Vagina (tissue), 2 donors: ENCODE measurements around the gene TMED4. TPM values are rescaled to one million over a fixed set of nuclear protein-coding genes. Genes with fewer than 3 reads are reported as not detected.

Experiments
- DNase-seq, 2 donors: peaks; one replicate each; pipeline ENCODE4 v3.0.0-alpha.2; 2017; ENCODE audit errors: extremely low spot score in 2 of 2
- H3K27ac ChIP-seq: fragments of 200-600 bp; sonication (generic); one replicate; pipeline ENCODE4 v1.5.1; 2019
- H3K27me3 ChIP-seq: fragments of 200-600 bp; sonication (generic); one replicate; pipeline ENCODE4 v1.5.1; 2019
- H3K36me3 ChIP-seq, 2 donors: fragments of 200-600 bp; sonication (generic); one replicate each; pipeline ENCODE4 v1.5.1; 2017 to 2019
- H3K4me1 ChIP-seq: fragments of 200-600 bp; sonication (generic); one replicate; pipeline ENCODE4 v1.5.1; 2019
- H3K4me3 ChIP-seq, 2 donors: fragments of 200-600 bp; sonication (generic); 1 replicate in 1 of 2; 2 replicates in 1 of 2; pipeline ENCODE4 v1.5.1; 2016 to 2019
- H3K9me3 ChIP-seq: fragments of 200-600 bp; sonication (generic); one replicate; pipeline ENCODE4 v1.5.1; 2019
- POLR2A ChIP-seq, 2 donors: fragments of 450-650 bp; IDR thresholded peaks; one replicate each; pipeline ENCODE4 v1.6.1; 2017; ENCODE audit warnings: antibody characterized with exemption in 2 of 2, mild to moderate bottlenecking in 2 of 2, moderate library complexity in 2 of 2
- POLR2AphosphoS5 ChIP-seq, 2 donors: sonication (generic); formaldehyde crosslinking; IDR thresholded peaks; one replicate each; pipeline ENCODE4 v1.9.0; 2017; ENCODE audit warnings: antibody characterized with exemption in 2 of 2, mild to moderate bottlenecking in 2 of 2, low read depth in 1 of 2; ENCODE audit not compliant: insufficient read depth in 1 of 2
- intact Hi-C: fragments of 100-400 bp; cut with DNase I; formaldehyde crosslinking; loops from one replicate; pipeline ENCODE4 v1.15.1; 2023
- total RNA-seq: library from RNA; depleted of rRNA; stranded (reverse); fragments of >200 nt; gene quantifications from one replicate; pipeline ENCODE4 v1.2.3, GENCODE V29; 2016
- TF ChIP-seq, protein P1 (sequence below), 3 experiments: fragments of 450-650 bp in 2 of 3; fragments of 200-600 bp in 1 of 3; sonication (generic) in 1 of 3; IDR thresholded peaks; one replicate each; pipeline ENCODE4 v1.5.1; 2017 to 2019; ENCODE audit warnings: antibody characterized with exemption in 3 of 3, mild to moderate bottlenecking in 2 of 3, moderate library complexity in 2 of 3

TMED4 gene
- total RNA-seq, 1 donor from 2014 or later = 102 TPM

GRCh38 chr7:44568771-44569560 is 13.1 kb downstream of the TMED4 start:
- intact Hi-C loops = no loop called here
- DNase-seq = peak in 1 of 2 donors; percentile 49
- Histone ChIP-seq H3K27me3 (no peaks in the 10 kb centered on the region), H3K9me3 (no peaks in the 10 kb centered on the region), H3K4me1 (peaks cover 22% of the 10 kb centered on the region), H3K36me3 (peaks cover 0 to 73% of the 10 kb centered on the region in 2 donors), H3K4me3 (no peak overlapping the region), H3K27ac (no peak overlapping the region)
- TF ChIP-seq, protein P1, sequence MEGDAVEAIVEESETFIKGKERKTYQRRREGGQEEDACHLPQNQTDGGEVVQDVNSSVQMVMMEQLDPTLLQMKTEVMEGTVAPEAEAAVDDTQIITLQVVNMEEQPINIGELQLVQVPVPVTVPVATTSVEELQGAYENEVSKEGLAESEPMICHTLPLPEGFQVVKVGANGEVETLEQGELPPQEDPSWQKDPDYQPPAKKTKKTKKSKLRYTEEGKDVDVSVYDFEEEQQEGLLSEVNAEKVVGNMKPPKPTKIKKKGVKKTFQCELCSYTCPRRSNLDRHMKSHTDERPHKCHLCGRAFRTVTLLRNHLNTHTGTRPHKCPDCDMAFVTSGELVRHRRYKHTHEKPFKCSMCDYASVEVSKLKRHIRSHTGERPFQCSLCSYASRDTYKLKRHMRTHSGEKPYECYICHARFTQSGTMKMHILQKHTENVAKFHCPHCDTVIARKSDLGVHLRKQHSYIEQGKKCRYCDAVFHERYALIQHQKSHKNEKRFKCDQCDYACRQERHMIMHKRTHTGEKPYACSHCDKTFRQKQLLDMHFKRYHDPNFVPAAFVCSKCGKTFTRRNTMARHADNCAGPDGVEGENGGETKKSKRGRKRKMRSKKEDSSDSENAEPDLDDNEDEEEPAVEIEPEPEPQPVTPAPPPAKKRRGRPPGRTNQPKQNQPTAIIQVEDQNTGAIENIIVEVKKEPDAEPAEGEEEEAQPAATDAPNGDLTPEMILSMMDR (IDR thresholded peaks at IDR 0.05) = no peak
- TF ChIP-seq POLR2AphosphoS5 (IDR thresholded peaks at IDR 0.05; ENCODE audit: insufficient read depth in 1 of 2, low read depth in 1 of 2) (no peak), POLR2A (IDR thresholded peaks at IDR 0.05) (no peak)

DNA sequence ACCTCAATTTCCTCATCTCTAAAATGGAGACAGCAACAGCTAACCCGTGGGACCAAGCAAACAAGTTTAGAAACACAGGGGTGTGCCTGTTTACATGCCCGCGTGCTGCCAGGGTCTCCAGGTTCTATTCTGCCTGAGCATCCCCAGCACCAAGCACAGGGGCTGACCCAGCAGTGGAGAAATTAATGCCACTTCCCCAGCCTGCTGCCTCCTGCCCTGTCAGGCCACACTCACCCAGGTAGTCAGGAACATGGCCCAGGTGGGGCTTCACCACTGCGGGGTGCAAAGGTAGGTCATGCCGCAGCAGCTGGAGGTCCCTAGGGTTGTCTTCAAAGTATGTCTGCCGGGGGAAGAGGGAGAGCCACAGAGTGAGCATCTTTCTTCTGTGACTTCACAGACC is 14.1 kb downstream of the TMED4 start:
- Histone ChIP-seq H3K27me3 (no peaks in the 10 kb centered on the region), H3K4me1 (peaks cover 15% of the 10 kb centered on the region), H3K27ac (no peak overlapping the region), H3K36me3 (peaks cover 0 to 74% of the 10 kb centered on the region in 2 donors), H3K9me3 (no peaks in the 10 kb centered on the region), H3K4me3 (no peak overlapping the region)
- DNase-seq = no peak
- TF ChIP-seq, protein P1 (IDR thresholded peaks at IDR 0.05) = no peak
- TF ChIP-seq POLR2AphosphoS5 (IDR thresholded peaks at IDR 0.05; ENCODE audit: insufficient read depth in 1 of 2, low read depth in 1 of 2) = no peak
- no peak for TF ChIP-seq POLR2A (IDR thresholded peaks at IDR 0.05)
- intact Hi-C loops = no loop called here

- no peak for DNase-seq
- no peak overlapping the region for H3K4me3 ChIP-seq
- H3K27ac ChIP-seq = no peak overlapping the region
- H3K9me3 ChIP-seq = no peaks in the 10 kb centered on the region
- peaks cover 0 to 63% of the 10 kb centered on the region in 2 donors for H3K36me3 ChIP-seq
- peaks cover 3% of the 10 kb centered on the region for H3K4me1 ChIP-seq
- no peaks in the 10 kb centered on the region for H3K27me3 ChIP-seq
- intact Hi-C loops = no loop called here
- TF ChIP-seq POLR2A (IDR thresholded peaks at IDR 0.05) (no peak), POLR2AphosphoS5 (IDR thresholded peaks at IDR 0.05; ENCODE audit: insufficient read depth in 1 of 2, low read depth in 1 of 2) (no peak)
- TF ChIP-seq, protein P1 (IDR thresholded peaks at IDR 0.05) = no peak
These were observed 15.4 kb downstream of the TMED4 start for GRCh38 chr7:44566680-44567079.

DNA sequence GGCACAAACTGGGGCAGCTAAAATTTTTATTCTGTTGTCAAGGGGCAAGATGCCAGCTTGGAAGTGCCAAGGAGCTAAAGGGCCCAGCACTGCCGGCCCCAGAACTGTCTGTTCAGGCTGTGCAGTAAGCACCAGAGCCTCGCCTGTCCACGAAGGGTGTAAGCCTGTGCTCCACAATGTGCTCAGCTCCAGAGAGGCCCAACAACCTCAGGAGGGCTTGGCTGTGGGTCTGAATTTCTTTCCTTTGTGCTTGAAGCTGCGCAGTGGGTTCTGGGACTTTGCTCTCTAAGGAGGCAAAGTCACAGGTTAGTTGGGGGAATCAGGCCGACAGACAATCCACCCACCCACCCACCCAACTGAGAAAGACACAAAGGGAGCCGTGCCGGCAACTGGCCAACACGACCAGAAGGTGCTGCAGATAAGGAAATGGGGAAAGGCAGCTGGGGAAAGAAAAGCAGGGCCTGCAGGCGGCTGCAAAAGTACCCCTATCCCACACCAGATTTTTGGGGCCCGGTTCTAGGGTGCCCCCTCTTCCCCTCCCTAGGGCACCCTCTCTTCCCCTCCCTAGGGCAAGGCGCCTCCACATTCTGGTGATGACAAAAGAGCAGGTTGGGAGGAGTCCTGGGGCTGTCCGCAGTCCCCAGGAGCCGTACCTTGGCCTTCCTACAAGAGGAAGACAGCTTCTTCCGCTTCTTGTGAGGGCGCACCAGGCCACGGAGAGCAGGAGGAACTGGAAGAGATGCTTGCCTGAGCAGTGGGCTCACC is 16.1 kb downstream of the TMED4 start:
- DNase-seq = no peak
- no peaks in the 10 kb centered on the region for H3K9me3 ChIP-seq
- no peak overlapping the region for H3K27ac ChIP-seq
- intact Hi-C loops = no loop called here
- TF ChIP-seq POLR2A (IDR thresholded peaks at IDR 0.05) (no peak), POLR2AphosphoS5 (IDR thresholded peaks at IDR 0.05; ENCODE audit: insufficient read depth in 1 of 2, low read depth in 1 of 2) (no peak)
- TF ChIP-seq, protein P1 (IDR thresholded peaks at IDR 0.05) = no peak
- H3K4me3 ChIP-seq = no peak overlapping the region
- H3K36me3 ChIP-seq = peaks cover 0 to 56% of the 10 kb centered on the region in 2 donors
- H3K4me1 ChIP-seq = no peaks in the 10 kb centered on the region
- H3K27me3 ChIP-seq = no peaks in the 10 kb centered on the region
